Neural cell (in vitro differentiated cells): Measurements from ENCODE around the gene FAM110A. TPM values are rescaled to one million over a fixed set of nuclear protein-coding genes. Genes with fewer than 3 reads are reported as not detected.

Experiments
- H2AFZ ChIP-seq: fragments of 200-600, 300-800 bp; sonication (generic), shearing (Covaris generic); 2 replicates; pipeline ENCODE4 v1.6.0; 2014; ENCODE audit warnings: low read depth, mild to moderate bottlenecking, antibody characterized with exemption, low read length, moderate library complexity
- H3F3A ChIP-seq: fragments of 200-600 bp; shearing (Covaris generic); 2 replicates; pipeline ENCODE4 v1.6.1; 2016; ENCODE audit warnings: mild to moderate bottlenecking, moderate library complexity, mixed read lengths, antibody characterized with exemption, low read length; ENCODE audit not compliant: insufficient read depth, poor library complexity, severe bottlenecking
- H3K27ac ChIP-seq: fragments of 200-600, 300-800 bp; sonication (generic), shearing (Covaris generic); 2 replicates; pipeline ENCODE4 v1.5.1; 2014; ENCODE audit warnings: mild to moderate bottlenecking, low read length, moderate library complexity
- H3K27me3 ChIP-seq: fragments of 300-800, 200-600 bp; sonication (generic), shearing (Covaris generic); 2 replicates; pipeline ENCODE4 v1.6.0; 2014; ENCODE audit warnings: mild to moderate bottlenecking, low read depth, low read length, moderate library complexity; ENCODE audit not compliant: insufficient read depth
- H3K36me3 ChIP-seq: fragments of 300-800, 200-600 bp; sonication (generic), shearing (Covaris generic); 2 replicates; pipeline ENCODE4 v1.5.1; 2014; ENCODE audit warnings: mild to moderate bottlenecking, antibody characterized with exemption, low read length, moderate library complexity; ENCODE audit not compliant: insufficient read depth
- H3K4me2 ChIP-seq: fragments of 300-800, 200-600 bp; sonication (generic), shearing (Covaris generic); 2 replicates; pipeline ENCODE4 v1.6.0; 2014; ENCODE audit warnings: mild to moderate bottlenecking, low read length
- H3K4me3 ChIP-seq: fragments of 300-800, 200-600 bp; sonication (generic), shearing (Covaris generic); 2 replicates; pipeline ENCODE4 v1.5.1; 2014; ENCODE audit warnings: mild to moderate bottlenecking, low read length, moderate library complexity
- H3K79me2 ChIP-seq: fragments of 200-600 bp; shearing (Covaris generic); replicated peaks from 2 replicates; pipeline ENCODE4 v1.6.0; 2014; ENCODE audit warnings: mild to moderate bottlenecking, low read length, moderate library complexity; ENCODE audit not compliant: insufficient read depth
- H3K9ac ChIP-seq: fragments of 300-800, 200-600 bp; sonication (generic), shearing (Covaris generic); 2 replicates; pipeline ENCODE4 v1.6.1; 2016; ENCODE audit warnings: mild to moderate bottlenecking, low read length, mixed read lengths
- H3K9me2 ChIP-seq: fragments of 200-600 bp; shearing (Covaris generic); 2 replicates; pipeline ENCODE4 v1.6.1; 2016; ENCODE audit warnings: mild to moderate bottlenecking, low read length, mixed read lengths; ENCODE audit not compliant: insufficient read depth
- H3K9me3 ChIP-seq: fragments of 200-600, 300-800 bp; sonication (generic), shearing (Covaris generic); 2 replicates; pipeline ENCODE4 v1.6.1; 2016; ENCODE audit warnings: mild to moderate bottlenecking, mixed run types, low read length, moderate library complexity, mixed read lengths
- H4K20me1 ChIP-seq: fragments of 200-600 bp; shearing (Covaris generic); 2 replicates; pipeline ENCODE4 v1.6.1; 2016; ENCODE audit warnings: mild to moderate bottlenecking, mixed run types; ENCODE audit not compliant: insufficient read depth
- EP300 ChIP-seq: fragments of 450-650 bp; conservative IDR thresholded peaks from 2 replicates; pipeline ENCODE4 v1.6.1; 2014; ENCODE audit warnings: antibody characterized with exemption, mild to moderate bottlenecking, moderate library complexity; ENCODE audit not compliant: poor library complexity, severe bottlenecking
- EZH2 ChIP-seq: fragments of 200-600, 300-800 bp; shearing (Covaris generic), sonication (generic); IDR thresholded peaks from 2 replicates; pipeline ENCODE4 v1.6.1; 2014; ENCODE audit warnings: antibody characterized with exemption, low read length, borderline replicate concordance, mild to moderate bottlenecking; ENCODE audit not compliant: insufficient read depth, poor library complexity, severe bottlenecking
- MXI1 ChIP-seq: fragments of 450-650 bp; conservative IDR thresholded peaks from 2 replicates; pipeline ENCODE4 v1.6.1; 2014; ENCODE audit warnings: antibody characterized with exemption, mild to moderate bottlenecking; ENCODE audit not compliant: poor library complexity, severe bottlenecking
- POLR2AphosphoS5 ChIP-seq: IDR thresholded peaks from 2 replicates; pipeline ENCODE4 v1.6.1; 2012
- RAD21 ChIP-seq: fragments of 450-650 bp; conservative IDR thresholded peaks from 2 replicates; pipeline ENCODE4 v1.6.1; 2014; ENCODE audit warnings: antibody characterized with exemption, mild to moderate bottlenecking, moderate library complexity
- REST ChIP-seq: IDR thresholded peaks from 2 replicates; pipeline ENCODE4 v1.6.1; 2012; ENCODE audit warnings: borderline replicate concordance
- SMC3 ChIP-seq: fragments of 450-650 bp; conservative IDR thresholded peaks from 2 replicates; pipeline ENCODE4 v1.6.1; 2014; ENCODE audit warnings: antibody characterized with exemption, mild to moderate bottlenecking, moderate library complexity; ENCODE audit not compliant: poor library complexity
- TAF1 ChIP-seq: IDR thresholded peaks from 2 replicates; pipeline ENCODE4 v1.6.1; 2012; ENCODE audit warnings: low read depth
- polyA plus RNA-seq: library from polyadenylated mRNA; depleted of rRNA; stranded (reverse); fragments of >200 nt; gene quantifications from 2 replicates; pipeline ENCODE4 v1.2.3, GENCODE V29; 2014
- TF ChIP-seq, protein P1 (sequence below): fragments of 450-650 bp; IDR thresholded peaks from 2 replicates; pipeline ENCODE4 v1.5.1; 2014; ENCODE audit warnings: antibody characterized with exemption, mild to moderate bottlenecking, moderate library complexity; ENCODE audit not compliant: poor library complexity, severe bottlenecking

FAM110A gene
- polyA plus RNA-seq, 1 donor from 2014 or later, result 5.8 TPM

DNA sequence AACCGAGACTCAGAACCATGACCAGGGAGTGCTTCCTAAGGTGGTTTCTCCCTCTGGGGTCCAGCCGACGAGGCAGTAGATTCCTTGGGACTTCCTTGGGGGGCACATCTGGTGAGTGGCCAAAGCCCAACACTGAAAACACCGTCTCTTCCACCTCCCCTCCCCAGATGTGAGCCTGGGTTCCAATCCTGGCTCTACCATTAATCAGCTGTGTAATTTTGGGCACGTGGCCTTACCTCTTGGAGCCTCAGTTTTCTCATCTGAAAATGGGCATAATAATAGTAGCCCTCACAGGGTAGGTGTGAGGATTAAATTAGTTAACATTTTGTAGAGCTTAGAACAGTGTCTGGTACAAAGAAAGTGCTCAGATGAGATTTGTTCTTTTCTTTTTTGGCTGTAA, 5.5 kb downstream of the FAM110A start:
- TF ChIP-seq MXI1 (no peak), EZH2 (no peak)
- Histone ChIP-seq H3K9me2 (no peaks in the 10 kb centered on the region), H3K36me3 (no peaks in the 10 kb centered on the region), H3K9ac (no peak overlapping the region), H3K9me3 (no peaks in the 10 kb centered on the region), H3F3A (no peaks in the 10 kb centered on the region), H3K79me2 (no peaks in the 10 kb centered on the region), H3K4me2 (no peak overlapping the region), H3K27ac (no peak overlapping the region), H2AFZ (no peak overlapping the region), H3K4me3 (no peak overlapping the region), H4K20me1 (no peaks in the 10 kb centered on the region), H3K27me3 (peaks cover 37% of the 10 kb centered on the region)

GRCh38 chr20:839626-840025, 6.1 kb downstream of the FAM110A start:
- Histone ChIP-seq H3K4me3 (no peak overlapping the region), H3K79me2 (no peaks in the 10 kb centered on the region)

More at GRCh38 chr20:839626-840025, 6.1 kb downstream of the FAM110A start:
- H3K27ac ChIP-seq, result no peak overlapping the region
- peaks cover 37% of the 10 kb centered on the region for H3K27me3 ChIP-seq
- H3K4me2 ChIP-seq, result no peak overlapping the region
- H3K36me3 ChIP-seq, result no peaks in the 10 kb centered on the region
- H3K9me3 ChIP-seq, result no peaks in the 10 kb centered on the region
- H2AFZ ChIP-seq, result no peak overlapping the region
- H3K9ac ChIP-seq, result no peak overlapping the region
- no peaks in the 10 kb centered on the region for H3K9me2 ChIP-seq
- no peaks in the 10 kb centered on the region for H3F3A ChIP-seq
- no peaks in the 10 kb centered on the region for H4K20me1 ChIP-seq
- TF ChIP-seq EP300 (no peak), REST (no peak), RAD21 (no peak), SMC3 (no peak), POLR2AphosphoS5 (no peak), EZH2 (no peak), TAF1 (no peak), MXI1 (no peak)
- TF ChIP-seq, protein P1, sequence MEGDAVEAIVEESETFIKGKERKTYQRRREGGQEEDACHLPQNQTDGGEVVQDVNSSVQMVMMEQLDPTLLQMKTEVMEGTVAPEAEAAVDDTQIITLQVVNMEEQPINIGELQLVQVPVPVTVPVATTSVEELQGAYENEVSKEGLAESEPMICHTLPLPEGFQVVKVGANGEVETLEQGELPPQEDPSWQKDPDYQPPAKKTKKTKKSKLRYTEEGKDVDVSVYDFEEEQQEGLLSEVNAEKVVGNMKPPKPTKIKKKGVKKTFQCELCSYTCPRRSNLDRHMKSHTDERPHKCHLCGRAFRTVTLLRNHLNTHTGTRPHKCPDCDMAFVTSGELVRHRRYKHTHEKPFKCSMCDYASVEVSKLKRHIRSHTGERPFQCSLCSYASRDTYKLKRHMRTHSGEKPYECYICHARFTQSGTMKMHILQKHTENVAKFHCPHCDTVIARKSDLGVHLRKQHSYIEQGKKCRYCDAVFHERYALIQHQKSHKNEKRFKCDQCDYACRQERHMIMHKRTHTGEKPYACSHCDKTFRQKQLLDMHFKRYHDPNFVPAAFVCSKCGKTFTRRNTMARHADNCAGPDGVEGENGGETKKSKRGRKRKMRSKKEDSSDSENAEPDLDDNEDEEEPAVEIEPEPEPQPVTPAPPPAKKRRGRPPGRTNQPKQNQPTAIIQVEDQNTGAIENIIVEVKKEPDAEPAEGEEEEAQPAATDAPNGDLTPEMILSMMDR, result no peak
